ENCODE results near the gene IL6R.

DNA sequence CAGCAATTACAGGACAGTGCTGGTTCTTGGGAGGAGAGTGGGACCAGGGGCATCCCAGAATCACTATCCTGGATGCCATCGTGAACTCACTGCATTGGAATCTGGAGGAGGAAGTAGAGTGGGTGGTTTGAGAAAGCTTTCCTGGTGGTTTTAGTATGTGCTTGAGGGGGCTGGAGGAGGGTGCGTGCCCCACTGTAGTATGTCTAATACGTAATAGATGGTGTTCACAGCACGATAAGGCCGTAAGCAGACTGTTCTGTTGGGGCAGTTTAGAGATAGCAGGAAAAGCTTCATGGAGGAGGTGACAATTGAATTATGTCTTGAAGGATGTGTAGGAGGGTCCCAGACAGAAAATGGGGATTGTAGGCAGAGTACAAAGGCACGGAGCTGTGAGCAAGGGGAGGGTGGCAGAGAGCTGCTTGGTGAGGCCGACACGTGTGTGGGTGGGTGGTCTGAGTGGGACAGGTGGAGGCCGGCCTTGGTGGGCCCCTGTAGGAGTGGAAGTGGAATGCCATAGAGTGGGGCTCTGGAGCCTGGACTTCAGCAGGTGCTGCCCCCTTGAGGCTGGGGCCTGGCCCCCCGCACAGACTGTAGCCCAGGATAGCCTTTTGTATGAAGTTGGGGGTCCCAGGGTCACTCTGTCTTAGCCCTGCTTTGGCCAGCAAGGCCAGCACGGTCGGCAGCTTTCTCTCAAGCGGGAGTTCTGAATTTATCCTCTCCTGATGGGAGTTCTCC, 37.0 kb downstream of the IL6R start:
- TF ChIP-seq PPARA (CRISPR knock-in tag; IDR thresholded peaks at IDR 0.05; ENCODE audit: borderline replicate concordance) (no peak), ARNTL (CRISPR knock-in tag; IDR thresholded peaks at IDR 0.05; ENCODE audit: borderline replicate concordance, low read depth) (no peak), ESRRG (CRISPR knock-in tag; IDR thresholded peaks at IDR 0.05) (no peak), BACH2 (CRISPR knock-in tag; IDR thresholded peaks at IDR 0.05; ENCODE audit: borderline replicate concordance) (no peak), ZNF70 (CRISPR knock-in tag; IDR thresholded peaks at IDR 0.05) (no peak), TSHZ2 (CRISPR knock-in tag; IDR thresholded peaks at IDR 0.05) (no peak), OSR1 (CRISPR knock-in tag; IDR thresholded peaks at IDR 0.05) (no peak), CSRNP3 (CRISPR knock-in tag; IDR thresholded peaks at IDR 0.05) (no peak), TOX (CRISPR knock-in tag; IDR thresholded peaks at IDR 0.05; ENCODE audit: borderline replicate concordance) (no peak)
- TF ChIP-seq, protein P1, sequence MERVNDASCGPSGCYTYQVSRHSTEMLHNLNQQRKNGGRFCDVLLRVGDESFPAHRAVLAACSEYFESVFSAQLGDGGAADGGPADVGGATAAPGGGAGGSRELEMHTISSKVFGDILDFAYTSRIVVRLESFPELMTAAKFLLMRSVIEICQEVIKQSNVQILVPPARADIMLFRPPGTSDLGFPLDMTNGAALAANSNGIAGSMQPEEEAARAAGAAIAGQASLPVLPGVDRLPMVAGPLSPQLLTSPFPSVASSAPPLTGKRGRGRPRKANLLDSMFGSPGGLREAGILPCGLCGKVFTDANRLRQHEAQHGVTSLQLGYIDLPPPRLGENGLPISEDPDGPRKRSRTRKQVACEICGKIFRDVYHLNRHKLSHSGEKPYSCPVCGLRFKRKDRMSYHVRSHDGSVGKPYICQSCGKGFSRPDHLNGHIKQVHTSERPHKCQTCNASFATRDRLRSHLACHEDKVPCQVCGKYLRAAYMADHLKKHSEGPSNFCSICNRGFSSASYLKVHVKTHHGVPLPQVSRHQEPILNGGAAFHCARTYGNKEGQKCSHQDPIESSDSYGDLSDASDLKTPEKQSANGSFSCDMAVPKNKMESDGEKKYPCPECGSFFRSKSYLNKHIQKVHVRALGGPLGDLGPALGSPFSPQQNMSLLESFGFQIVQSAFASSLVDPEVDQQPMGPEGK (CRISPR knock-in tag; IDR thresholded peaks at IDR 0.05; ENCODE audit: borderline replicate concordance) = no peak
- TF ChIP-seq, protein P2, sequence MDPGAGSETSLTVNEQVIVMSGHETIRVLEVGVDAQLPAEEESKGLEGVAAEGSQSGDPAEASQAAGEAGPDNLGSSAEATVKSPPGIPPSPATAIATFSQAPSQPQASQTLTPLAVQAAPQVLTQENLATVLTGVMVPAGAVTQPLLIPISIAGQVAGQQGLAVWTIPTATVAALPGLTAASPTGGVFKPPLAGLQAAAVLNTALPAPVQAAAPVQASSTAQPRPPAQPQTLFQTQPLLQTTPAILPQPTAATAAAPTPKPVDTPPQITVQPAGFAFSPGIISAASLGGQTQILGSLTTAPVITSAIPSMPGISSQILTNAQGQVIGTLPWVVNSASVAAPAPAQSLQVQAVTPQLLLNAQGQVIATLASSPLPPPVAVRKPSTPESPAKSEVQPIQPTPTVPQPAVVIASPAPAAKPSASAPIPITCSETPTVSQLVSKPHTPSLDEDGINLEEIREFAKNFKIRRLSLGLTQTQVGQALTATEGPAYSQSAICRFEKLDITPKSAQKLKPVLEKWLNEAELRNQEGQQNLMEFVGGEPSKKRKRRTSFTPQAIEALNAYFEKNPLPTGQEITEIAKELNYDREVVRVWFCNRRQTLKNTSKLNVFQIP (CRISPR knock-in tag; IDR thresholded peaks at IDR 0.05; ENCODE audit: borderline replicate concordance, low read depth) = no peak

Measured in SK-N-SH treated with all-trans-retinoic acid at 6 μM for 48 hours (cell line).